ENCODE results near the gene PAK1.

DNA sequence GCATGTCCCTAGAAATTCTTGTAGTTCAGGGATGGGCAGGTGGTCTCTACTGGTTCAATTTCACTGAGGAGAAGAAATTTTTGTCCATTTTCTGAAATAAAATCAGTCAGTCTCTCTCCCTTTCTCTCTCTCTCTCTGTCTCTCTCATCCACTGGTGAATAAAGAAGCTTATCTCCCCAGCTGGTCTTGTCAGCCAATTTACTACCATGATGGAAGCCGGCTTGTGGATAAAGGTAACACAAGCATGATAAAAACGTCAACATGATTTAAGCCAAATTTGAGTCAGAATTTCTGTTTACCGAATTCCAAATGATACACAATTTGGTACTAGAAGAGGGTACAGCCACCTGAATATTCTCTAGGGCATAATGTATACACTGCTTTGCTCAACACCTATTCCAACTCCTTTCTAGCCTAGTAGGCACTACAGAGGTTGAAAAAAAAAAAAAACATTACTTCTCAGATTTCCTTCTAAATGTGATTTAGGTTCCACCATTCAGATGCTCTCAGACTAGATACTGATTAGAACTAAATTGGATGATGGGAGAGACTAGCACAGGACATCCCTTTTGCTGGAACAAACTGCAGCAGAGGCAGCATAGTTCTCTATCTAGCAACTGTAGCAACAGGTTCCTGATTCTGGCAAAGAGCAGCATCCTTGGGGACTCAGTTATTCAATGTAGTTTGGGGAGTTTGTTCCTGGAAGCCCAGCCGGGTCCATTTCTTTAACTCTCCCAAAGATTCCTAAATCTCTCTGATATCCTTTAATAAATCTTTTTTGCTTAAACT, 18.8 kb downstream of the PAK1 start:
- TF ChIP-seq POLR2A (IDR thresholded peaks at IDR 0.05; ENCODE audit: low read depth), result no peak
- TF ChIP-seq, protein P1, sequence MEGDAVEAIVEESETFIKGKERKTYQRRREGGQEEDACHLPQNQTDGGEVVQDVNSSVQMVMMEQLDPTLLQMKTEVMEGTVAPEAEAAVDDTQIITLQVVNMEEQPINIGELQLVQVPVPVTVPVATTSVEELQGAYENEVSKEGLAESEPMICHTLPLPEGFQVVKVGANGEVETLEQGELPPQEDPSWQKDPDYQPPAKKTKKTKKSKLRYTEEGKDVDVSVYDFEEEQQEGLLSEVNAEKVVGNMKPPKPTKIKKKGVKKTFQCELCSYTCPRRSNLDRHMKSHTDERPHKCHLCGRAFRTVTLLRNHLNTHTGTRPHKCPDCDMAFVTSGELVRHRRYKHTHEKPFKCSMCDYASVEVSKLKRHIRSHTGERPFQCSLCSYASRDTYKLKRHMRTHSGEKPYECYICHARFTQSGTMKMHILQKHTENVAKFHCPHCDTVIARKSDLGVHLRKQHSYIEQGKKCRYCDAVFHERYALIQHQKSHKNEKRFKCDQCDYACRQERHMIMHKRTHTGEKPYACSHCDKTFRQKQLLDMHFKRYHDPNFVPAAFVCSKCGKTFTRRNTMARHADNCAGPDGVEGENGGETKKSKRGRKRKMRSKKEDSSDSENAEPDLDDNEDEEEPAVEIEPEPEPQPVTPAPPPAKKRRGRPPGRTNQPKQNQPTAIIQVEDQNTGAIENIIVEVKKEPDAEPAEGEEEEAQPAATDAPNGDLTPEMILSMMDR (IDR thresholded peaks at IDR 0.05), result no peak
- no peak for TF ChIP-seq EP300 (IDR thresholded peaks at IDR 0.05)

All from esophagus muscularis mucosa (tissue), 4 donors.